Endothelial cell of umbilical vein (primary cell): ENCODE results near the gene HIVEP3. TPM values are rescaled to one million over a fixed set of nuclear protein-coding genes. Genes with fewer than 3 reads are reported as not detected.

Source experiments
- BruUV-seq: library from RNA; stranded (reverse); fragments of 400-500 nt; replicated peaks from 2 replicates; lab custom pipeline; 2021; lab: Mats Ljungman, UMichigan
- CTCF ChIA-PET: fragments of 300-600, 350-600 bp; sonication (Branson Sonifier 250); formaldehyde crosslinking; loops from one replicate; lab custom pipeline; 2021; ENCODE audit warnings: antibody characterized with exemption, inconsistent platforms; lab: Charles Lee
- POLR2A ChIA-PET: fragments of 300-600, 350-600 bp; sonication (Branson Sonifier 250); formaldehyde crosslinking; loops from one replicate; lab custom pipeline; 2021; ENCODE audit warnings: antibody characterized with exemption, inconsistent platforms; lab: Charles Lee
- DNase-seq: peaks from one replicate; pipeline ENCODE4 v3.0.0-alpha.2; 2011; ENCODE audit warnings: low read depth, low spot score
- FAIRE-seq: peaks from 2 replicates; lab custom pipeline; 2011; peaks lifted over from hg19 to GRCh38; lab: Jason Lieb, UNC
- H2AFZ ChIP-seq: 2 replicates; pipeline ENCODE4 v1.6.0; 2012; ENCODE audit warnings: low read depth, low read length, control low read depth, inconsistent platforms
- H3K27ac ChIP-seq: 2 replicates; pipeline ENCODE4 v1.5.1; 2011; ENCODE audit warnings: low read depth, mild to moderate bottlenecking, control low read depth, low read length, moderate library complexity; ENCODE audit not compliant: insufficient read depth
- H3K27me3 ChIP-seq, 2 experiments: 2 replicates each; pipeline versions ENCODE4 v1.6.0 to v1.6.1; 2011; ENCODE audit warnings: low read length in 2 of 2, mixed read lengths in 1 of 2; ENCODE audit not compliant: control insufficient read depth in 2 of 2, insufficient read depth in 2 of 2
- H3K36me3 ChIP-seq, 2 experiments: 2 replicates in 1 of 2; 3 replicates in 1 of 2; pipeline ENCODE4 v1.5.1; 2011; ENCODE audit warnings: low read length in 2 of 2, mild to moderate bottlenecking in 1 of 2, moderate library complexity in 1 of 2; ENCODE audit not compliant: control insufficient read depth in 2 of 2, insufficient read depth in 2 of 2; ENCODE audit errors: extremely low read depth in 1 of 2
- H3K4me1 ChIP-seq: 3 replicates; pipeline ENCODE4 v1.5.1; 2011; ENCODE audit warnings: mild to moderate bottlenecking, low read length; ENCODE audit not compliant: control insufficient read depth, insufficient read depth; ENCODE audit errors: extremely low read depth
- H3K4me2 ChIP-seq: 2 replicates; pipeline ENCODE4 v1.6.1; 2011; ENCODE audit warnings: low read length, control low read depth, mixed read lengths; ENCODE audit not compliant: insufficient read depth
- H3K4me3 ChIP-seq, 3 experiments: fragments of 200-600 bp in 1 of 3; sonication (generic), shearing (Covaris generic) in 1 of 3; replicated peaks in 1 of 3; 2 replicates each; pipeline ENCODE4 v1.5.1; 2011 to 2016; ENCODE audit warnings: control low read depth in 3 of 3, low read length in 3 of 3, mild to moderate bottlenecking in 2 of 3, inconsistent platforms in 1 of 3, low read depth in 1 of 3, moderate library complexity in 1 of 3; ENCODE audit not compliant: insufficient read depth in 1 of 3
- H3K79me2 ChIP-seq: 2 replicates; pipeline ENCODE4 v1.6.0; 2012; ENCODE audit warnings: low read length, inconsistent platforms; ENCODE audit not compliant: control insufficient read depth, insufficient read depth
- H3K9ac ChIP-seq: replicated peaks from 2 replicates; pipeline ENCODE3; 2011; ENCODE audit warnings: low read length, control low read depth; ENCODE audit not compliant: insufficient read depth; ENCODE audit errors: extremely low read depth
- H3K9me1 ChIP-seq: replicated peaks from 3 replicates; pipeline ENCODE4 v1.6.0; 2011; ENCODE audit warnings: mild to moderate bottlenecking, low read length; ENCODE audit not compliant: control insufficient read depth, insufficient read depth; ENCODE audit errors: extremely low read depth
- H3K9me3 ChIP-seq: replicated peaks from 2 replicates; pipeline ENCODE4 v1.5.1; 2012; ENCODE audit warnings: low read length, inconsistent platforms; ENCODE audit not compliant: control insufficient read depth, insufficient read depth
- H4K20me1 ChIP-seq: replicated peaks from 2 replicates; pipeline ENCODE3; 2011; ENCODE audit warnings: mild to moderate bottlenecking, low read length; ENCODE audit not compliant: control insufficient read depth, insufficient read depth; ENCODE audit errors: extremely low read depth
- CTCF ChIP-seq, 2 donors: IDR thresholded peaks; 1 replicate in 1 of 2; 2 replicates in 1 of 2; pipeline ENCODE4 v1.5.1; 2011; ENCODE audit warnings: low read length in 2 of 2, mild to moderate bottlenecking in 2 of 2, moderate library complexity in 2 of 2, control low read depth in 1 of 2, inconsistent platforms in 1 of 2, low read depth in 1 of 2; ENCODE audit not compliant: insufficient read depth in 1 of 2; ENCODE audit errors: extremely low read depth in 1 of 2
- EZH2 ChIP-seq: IDR thresholded peaks from 2 replicates; pipeline ENCODE4 v1.6.1; 2012; ENCODE audit warnings: borderline replicate concordance, low read depth, mild to moderate bottlenecking, moderate library complexity, low read length, inconsistent platforms; ENCODE audit not compliant: severe bottlenecking
- FOS ChIP-seq: IDR thresholded peaks from 2 replicates; pipeline ENCODE4 v1.6.1; 2011; ENCODE audit warnings: mild to moderate bottlenecking, low read length, moderate library complexity, borderline replicate concordance; ENCODE audit not compliant: insufficient read depth
- GATA2 ChIP-seq: IDR thresholded peaks from 2 replicates; pipeline ENCODE4 v1.7.0; 2011; ENCODE audit warnings: low read depth, mild to moderate bottlenecking, moderate library complexity, mixed read lengths, low read length; ENCODE audit not compliant: insufficient read length, insufficient read depth
- JUN ChIP-seq: IDR thresholded peaks from 2 replicates; pipeline ENCODE4 v1.6.1; 2011; ENCODE audit warnings: borderline replicate concordance, low read depth; ENCODE audit not compliant: insufficient read length, insufficient read depth
- MAX ChIP-seq: IDR thresholded peaks from 2 replicates; pipeline ENCODE4 v1.6.1; 2011; ENCODE audit not compliant: insufficient read depth, insufficient read length
- MYC ChIP-seq: IDR thresholded peaks from one replicate; pipeline ENCODE4 v1.6.1; 2011; ENCODE audit warnings: mild to moderate bottlenecking, low read depth, low read length
- POLR2A ChIP-seq: IDR thresholded peaks from 2 replicates; pipeline ENCODE4 v1.6.1; 2012; ENCODE audit warnings: low read depth, mild to moderate bottlenecking, control low read depth, low read length
- dilution Hi-C: fragments of 300-500 bp; cut with MboI; formaldehyde crosslinking; loops from one replicate; pipeline ENCODE4 v1.15.0; 2019; ENCODE audit warnings: low sequenced_read_pairs; ENCODE audit not compliant: extremely low pct_ligation_motif_present
- intact Hi-C: fragments of 100-400 bp; cut with micrococcal nuclease; formaldehyde crosslinking; loops from one replicate; pipeline ENCODE4 v1.10.0; 2022
- polyA plus RNA-seq, 4 experiments: library from polyadenylated mRNA; depleted of rRNA in 3 of 4; stranded (reverse) in 3 of 4; unstranded in 1 of 4; fragments of >200 nt; gene quantifications; 2 replicates each; pipeline versions ENCODE4 v1.2.1 to v1.2.3, GENCODE V29; 2011 to 2012; ENCODE audit warnings: missing spikeins in 1 of 4
- total RNA-seq: library from RNA; stranded (reverse); gene quantifications from 2 replicates; pipeline ENCODE4 v1.2.3, GENCODE V29; 2021

HIVEP3 gene
- total and polyA plus RNA-seq, 2 donors (not counting 3 experiments of a cell fraction or from before 2014, with no cell fraction given), result 3.4 to 4.0 TPM

DNA sequence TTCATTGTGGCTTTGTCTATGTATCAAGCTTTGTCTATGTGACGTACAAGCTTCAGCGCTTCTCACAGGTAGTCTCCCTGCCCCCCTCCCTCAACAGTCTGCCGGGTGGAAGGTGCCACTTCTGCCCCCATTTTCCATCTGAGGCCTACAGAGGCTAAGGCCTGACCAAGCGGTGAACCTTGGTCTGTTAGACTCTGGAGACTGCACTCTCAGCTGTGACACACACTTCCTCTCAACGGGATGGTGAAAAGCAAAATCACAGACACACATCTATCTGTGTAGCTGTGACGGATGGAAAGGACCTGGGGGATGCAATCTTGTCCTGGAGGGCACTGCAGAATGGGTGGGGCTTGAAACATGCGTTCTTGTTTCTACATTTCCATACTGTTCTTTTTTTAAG lies 281.4 kb downstream of the HIVEP3 start:
- dilution Hi-C loops, result no loop called here
- Histone ChIP-seq H3K9ac (no peak overlapping the region), H3K36me3 (no peaks in the 10 kb centered on the region)

More for the DNA sequence above, 281.4 kb downstream of the HIVEP3 start:
- DNase-seq (no peak), FAIRE-seq (no peak)
- no peak overlapping the region for H3K4me2 ChIP-seq
- no peak for TF ChIP-seq MYC
- TF ChIP-seq GATA2, result no peak
- TF ChIP-seq EZH2, result no peak
- TF ChIP-seq CTCF (IDR thresholded peaks at IDR 0.05; ENCODE audit: extremely low read depth in 1 of 2, insufficient read depth in 1 of 2, low read depth in 1 of 2, low read length in 2 of 2), result no peak
- no peak for TF ChIP-seq MAX
- TF ChIP-seq JUN, result no peak
- TF ChIP-seq FOS, result no peak
- TF ChIP-seq POLR2A, result no peak
- no peak overlapping the region for H2AFZ ChIP-seq
- H3K9me3 ChIP-seq, result no peaks in the 10 kb centered on the region
- no peaks in the 10 kb centered on the region for H3K9me1 ChIP-seq
- no peaks in the 10 kb centered on the region for H3K27me3 ChIP-seq
- CTCF ChIA-PET, result no interaction called here
- H3K4me1 ChIP-seq, result no peaks in the 10 kb centered on the region
- no TSS peak for BruUV-seq
- no peaks in the 10 kb centered on the region for H3K79me2 ChIP-seq
- no peak overlapping the region for H3K27ac ChIP-seq
- H3K4me3 ChIP-seq, result no peak overlapping the region
- no peaks in the 10 kb centered on the region for H4K20me1 ChIP-seq
- POLR2A ChIA-PET, result no interaction called here
- intact Hi-C loops, result no loop called here
